HG03108 (cell line): ENCODE data around the gene ENSA.
A peak's percentile ranks its signal among the peaks of the same experiment; 100 is the strongest.
"Not testable (repeated sequence)": the region's sequence is repeated elsewhere in the genome, so short reads cannot be mapped to it uniquely, and the experiment has no call there.

Experiments used
- ATAC-seq: cut with Tn5 transposase; IDR thresholded peaks from one replicate; pipeline ENCODE4 v1.9.1; 2021; ENCODE audit warnings: moderate library complexity; ENCODE audit not compliant: unreplicated experiment

The ENSA gene, protein sequence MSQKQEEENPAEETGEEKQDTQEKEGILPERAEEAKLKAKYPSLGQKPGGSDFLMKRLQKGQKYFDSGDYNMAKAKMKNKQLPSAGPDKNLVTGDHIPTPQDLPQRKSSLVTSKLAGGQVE

DNA sequence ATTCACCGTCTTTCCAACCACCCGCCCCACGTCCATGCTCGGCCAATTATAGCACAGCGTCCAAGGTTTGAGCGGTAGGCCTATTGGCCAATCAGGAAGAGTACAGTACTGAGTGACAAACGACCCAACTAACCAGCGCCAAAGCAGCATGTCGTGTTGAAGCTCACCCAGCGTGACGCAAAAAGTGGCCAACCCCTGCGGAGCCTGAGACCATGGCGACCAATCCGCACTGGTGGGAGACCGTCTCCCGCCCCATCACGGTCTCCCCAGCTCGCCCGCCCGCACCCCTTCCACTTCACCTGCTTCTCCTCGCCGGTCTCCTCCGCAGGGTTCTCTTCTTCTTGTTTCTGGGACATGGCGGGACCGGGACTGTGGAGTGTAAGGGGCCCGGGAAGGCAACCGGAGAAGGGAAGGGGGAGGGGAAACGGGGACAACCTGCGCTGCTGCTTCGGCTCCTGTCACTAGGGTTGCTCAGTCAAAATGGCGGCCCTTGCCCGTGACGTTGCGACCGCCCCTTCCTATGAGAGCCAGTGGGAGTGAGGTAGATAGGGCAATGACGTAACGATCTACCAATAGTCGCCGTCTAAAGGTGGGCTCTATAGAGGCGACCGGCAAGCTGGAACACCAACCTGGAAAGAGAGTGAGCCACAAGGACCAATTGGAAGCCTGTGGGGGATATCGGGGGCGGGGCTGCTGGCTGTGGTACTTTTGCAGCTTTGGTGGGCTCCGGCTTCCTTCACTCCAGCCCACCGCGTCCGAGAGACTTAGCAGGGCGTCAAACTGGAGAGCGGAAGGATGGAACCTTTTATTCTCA lies at the start of gene ENSA:
ENSA (minus strand) TSS at position 498 of the 814 bp plus-strand sequence; CDS start at position 356, 142 bp downstream.
- peak; percentile 90 for ATAC-seq

DNA sequence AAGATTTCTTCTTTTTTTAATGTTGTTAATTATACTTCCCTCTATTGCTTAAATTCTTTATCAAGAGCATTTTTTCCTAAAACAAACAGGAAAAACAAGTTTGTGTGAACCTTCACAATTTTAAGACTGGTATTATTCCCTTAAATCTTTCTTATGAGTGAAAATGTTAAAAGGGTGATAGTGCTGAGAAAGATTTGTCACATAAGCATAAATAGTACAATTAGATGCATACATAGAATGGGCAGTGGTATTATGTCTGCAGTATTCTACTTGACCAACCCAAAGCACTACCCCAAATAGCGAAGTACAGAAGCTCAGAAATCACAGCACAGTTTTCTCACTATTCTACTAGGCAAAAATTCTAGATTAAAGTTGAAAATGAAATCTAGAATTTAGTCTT lies 49.6 kb upstream of the ENSA start:
- ATAC-seq, result no peak

DNA sequence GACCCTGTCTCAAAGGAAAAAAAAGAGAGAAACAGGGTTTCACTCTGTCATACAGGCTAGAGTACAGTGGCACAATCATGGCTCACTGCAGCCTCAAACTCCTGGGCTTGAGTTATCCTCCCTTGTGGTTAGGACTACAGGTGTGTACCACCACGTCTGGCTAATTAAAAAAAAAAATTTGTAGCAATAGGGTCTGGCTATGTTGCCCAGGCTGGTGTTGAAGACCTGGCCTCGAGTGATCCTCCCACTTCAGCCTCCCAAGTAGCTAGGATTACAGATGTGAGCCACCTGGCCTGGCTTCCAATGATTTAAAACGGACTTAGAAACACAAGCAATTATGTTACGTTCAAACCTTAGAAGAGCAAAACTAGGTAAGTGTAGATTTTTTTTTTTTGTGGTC lies 45.5 kb upstream of the ENSA start:
- no peak for ATAC-seq

DNA sequence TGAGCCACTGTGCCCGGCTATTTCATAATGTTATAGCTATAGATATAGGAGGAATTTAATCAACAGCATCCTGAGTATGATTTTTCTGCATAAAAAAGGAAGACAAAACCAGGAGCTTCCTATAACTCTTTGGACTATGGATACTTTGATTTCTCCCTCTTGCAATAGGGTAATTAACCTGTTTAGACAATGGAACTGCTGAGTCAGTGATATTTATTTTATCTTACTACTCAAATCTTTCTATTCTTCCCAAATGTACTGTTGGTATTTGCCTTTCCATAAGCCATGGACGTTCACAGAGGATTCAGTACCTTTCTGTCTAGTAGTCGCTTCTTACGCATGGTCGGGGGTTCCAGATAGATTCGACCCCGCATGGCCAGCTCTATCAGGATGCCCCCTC lies 33.9 kb upstream of the ENSA start:
- ATAC-seq, result no peak

DNA sequence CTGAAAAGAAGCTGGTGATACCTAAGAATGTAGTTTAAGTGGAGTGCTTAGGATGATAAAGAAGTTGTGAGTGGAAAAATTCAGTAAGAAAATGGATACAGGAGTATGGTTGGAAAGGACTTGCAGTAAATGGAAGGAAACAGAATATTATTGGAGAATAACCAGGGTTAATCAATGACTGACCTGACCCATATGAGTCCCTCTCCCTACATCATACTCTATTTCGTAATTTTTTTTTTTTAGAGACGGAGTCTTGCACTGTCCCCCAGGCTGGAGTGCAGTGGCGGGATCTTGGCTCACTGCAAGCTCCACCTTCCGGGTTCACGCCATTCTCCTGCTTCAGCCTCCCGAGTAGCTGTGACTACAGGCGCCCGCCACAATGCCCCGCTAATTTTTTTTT lies 33.4 kb upstream of the ENSA start:
- ATAC-seq, result no peak

DNA sequence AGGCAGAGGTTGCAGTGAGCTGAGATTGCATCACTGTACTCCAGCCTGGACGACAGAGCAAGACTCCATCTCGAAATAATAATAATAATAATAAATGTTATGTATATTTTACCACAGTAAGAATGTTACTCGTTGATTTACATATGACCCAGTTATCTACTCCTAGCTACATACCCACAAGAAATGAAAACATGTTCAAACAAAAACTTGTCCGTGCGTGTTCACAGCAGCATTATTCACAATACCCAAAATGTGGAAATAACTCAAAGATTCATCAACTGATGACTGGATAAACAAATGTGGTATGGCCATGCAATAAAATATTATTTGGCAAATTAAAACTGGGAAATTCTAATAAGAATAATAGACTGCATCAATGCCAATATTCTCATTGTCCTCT lies 31.7 kb upstream of the ENSA start:
- no peak for ATAC-seq

DNA sequence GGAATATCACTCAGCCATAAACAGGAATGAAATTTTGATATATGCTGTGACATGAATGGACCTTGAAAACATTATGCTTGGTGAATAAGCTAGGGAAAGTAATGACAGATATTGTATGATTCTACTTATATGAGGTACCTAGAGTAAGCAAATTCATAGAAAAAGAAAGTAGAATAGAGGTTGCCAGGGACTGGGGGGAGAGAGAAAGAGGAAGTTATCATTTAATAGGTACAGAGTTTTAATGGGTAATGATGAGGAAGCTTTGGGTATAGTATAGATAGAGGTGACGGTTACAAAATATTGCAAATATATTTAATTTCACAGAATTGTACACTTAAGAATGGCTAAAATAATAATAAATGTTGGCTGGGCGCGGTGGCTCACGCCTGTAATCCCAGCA lies 31.2 kb upstream of the ENSA start:
- ATAC-seq, result no peak

DNA sequence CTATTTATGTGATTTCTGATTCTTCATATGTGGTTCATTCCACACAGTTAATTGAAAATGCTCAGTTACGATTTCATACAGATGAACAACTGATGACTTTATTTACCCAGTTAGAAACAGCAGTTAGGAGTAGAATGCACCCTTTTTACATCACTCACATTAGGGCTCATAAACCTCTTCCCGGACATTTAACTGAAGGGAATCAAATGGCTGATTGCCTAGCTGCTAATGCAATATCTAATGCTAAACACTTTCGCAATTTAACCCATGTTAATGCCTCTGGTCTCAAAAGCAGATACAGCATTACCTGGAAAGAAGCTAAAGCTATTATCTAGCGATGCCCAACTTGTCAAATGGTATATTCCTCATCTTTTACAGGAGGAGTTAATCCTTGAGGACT lies 27.7 kb upstream of the ENSA start:
- ATAC-seq, result not testable (repeated sequence)

DNA sequence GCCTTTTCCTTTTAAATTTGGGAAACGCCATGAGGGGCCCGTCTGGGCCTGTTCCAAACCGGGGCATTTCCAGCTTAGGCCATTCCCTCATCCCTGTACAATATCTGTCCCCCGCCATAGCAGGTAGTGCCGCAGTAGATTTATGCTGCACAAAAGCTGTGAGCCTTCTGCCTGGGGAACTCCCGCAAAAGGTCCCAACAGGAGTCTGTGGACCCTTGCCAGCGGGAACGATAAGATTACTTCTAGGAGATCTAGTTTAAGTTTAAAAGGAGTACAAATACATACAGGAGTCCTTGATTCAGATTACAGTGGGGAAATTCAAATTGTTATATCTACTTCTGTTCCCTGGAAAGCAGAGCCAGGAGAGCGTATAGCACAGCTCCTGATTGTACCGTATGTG lies 25.2 kb upstream of the ENSA start:
- not testable (repeated sequence) for ATAC-seq

DNA sequence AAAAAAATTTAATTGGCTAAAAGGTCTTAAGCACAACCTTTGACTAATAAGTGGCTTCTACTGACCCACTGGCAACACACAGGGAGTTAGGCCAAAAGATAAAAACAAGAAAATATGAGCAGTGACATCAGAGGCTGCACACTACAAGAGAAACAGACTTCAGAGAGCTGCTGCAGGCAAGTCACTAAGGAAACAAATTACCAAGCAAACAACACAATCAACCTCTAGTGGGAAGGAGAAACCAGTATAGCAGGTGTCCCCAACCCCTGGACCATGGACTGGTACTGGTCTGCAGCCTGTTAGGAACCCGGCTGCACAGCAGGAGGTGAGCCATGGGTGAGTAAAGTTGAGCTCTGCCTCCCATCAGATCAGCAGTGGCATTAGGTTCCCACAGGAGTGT lies 20.8 kb upstream of the ENSA start:
- no peak for ATAC-seq

DNA sequence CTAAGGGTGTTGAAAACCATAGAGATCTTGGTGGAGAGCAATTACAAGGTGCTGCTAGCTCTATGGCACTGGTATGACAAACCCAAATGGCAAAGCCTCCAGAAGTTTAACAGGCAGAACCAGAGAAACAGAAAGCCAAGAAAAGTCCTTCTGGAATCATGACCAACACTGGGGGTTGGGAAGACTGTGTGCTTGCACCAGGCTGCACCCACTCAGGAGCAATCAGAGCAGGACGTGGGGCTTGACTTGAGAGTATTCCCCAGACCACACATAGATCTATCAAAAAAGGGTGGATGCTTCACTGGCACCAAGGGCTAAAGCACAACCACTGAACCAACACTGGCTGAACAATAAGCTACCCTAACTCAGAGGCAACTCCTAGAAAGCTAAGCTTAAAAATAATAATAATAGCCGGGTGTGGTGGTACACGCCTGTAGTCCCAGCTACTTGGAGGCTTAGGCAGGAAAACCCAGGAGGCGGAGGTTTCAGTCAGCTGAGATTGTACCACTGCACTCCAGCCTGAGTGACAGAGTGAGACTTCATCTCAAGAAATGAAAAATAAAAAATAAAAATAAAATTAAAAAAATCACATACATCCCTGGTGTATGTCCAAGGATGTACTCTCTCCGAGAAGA lies 20.1 kb upstream of the ENSA start:
- ATAC-seq, result no peak

DNA sequence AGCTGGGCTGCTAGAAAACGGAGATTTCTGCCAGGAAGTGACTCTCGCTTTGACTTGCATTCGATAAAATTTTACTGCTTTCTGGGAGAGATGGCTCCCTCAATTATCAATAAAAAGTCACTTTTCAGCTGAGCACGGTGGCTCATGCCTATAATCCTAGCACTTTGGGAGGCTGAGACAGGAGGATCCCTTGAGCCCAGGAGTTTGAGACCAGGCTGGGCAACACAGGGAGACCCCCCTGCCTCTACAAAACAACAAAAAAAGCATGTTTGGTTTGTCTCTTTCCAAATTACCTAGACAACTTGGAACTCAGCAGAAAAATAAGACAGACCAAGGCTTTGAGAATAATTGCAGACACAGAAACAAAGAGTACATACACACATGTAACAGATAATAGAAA lies 12.9 kb upstream of the ENSA start:
- ATAC-seq, result no peak

DNA sequence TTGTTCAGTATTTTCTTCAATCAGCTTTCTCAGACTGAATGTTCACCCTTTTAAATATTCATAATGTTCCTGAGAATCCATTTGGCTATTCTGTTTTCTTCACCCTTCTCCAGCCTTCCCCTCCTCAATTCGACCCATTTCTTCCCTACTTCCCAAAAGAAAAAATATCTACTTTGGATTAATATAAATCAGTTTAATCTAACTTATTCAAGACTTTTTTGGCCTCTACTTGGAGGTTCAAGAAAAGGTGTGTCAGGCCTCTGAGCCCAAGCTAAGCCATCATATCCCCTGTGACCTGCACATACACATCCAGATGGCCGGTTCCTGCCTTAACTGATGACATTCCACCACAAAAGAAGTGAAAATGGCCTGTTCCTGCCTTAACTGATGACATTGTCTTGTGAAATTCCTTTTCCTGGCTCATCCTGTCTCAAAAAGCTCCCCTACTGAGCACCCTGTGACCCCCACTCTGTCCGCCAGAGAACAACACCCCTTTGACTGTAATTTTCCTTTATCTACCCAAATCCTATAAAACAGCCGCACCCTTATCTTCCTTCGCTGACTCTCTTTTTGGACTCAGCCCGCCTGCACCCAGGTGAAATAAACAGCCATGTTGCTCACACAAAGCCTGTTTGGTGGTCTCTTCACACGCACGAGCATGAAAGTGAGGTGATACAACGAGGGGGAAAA lies 11.9 kb upstream of the ENSA start:
- ATAC-seq, result not testable (repeated sequence)

DNA sequence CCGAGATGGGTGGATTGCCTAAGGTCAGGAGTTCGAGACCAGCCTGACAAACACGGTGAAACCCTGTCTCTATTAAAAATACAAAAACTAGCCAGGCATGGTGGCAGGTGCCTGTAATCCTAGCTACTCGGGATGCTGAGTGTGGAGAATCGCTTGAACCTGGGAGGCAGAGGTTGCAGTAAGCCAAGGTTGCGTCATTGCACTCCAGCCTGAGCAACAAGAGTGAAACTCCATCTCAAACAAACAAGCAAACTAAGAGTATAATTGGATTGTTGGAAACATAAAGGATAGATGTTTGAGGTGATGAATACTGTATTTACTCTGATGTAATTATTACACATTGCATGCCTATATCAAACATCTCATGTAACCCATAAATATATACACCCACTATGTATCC lies 9.0 kb upstream of the ENSA start:
- ATAC-seq, result not testable (repeated sequence)

DNA sequence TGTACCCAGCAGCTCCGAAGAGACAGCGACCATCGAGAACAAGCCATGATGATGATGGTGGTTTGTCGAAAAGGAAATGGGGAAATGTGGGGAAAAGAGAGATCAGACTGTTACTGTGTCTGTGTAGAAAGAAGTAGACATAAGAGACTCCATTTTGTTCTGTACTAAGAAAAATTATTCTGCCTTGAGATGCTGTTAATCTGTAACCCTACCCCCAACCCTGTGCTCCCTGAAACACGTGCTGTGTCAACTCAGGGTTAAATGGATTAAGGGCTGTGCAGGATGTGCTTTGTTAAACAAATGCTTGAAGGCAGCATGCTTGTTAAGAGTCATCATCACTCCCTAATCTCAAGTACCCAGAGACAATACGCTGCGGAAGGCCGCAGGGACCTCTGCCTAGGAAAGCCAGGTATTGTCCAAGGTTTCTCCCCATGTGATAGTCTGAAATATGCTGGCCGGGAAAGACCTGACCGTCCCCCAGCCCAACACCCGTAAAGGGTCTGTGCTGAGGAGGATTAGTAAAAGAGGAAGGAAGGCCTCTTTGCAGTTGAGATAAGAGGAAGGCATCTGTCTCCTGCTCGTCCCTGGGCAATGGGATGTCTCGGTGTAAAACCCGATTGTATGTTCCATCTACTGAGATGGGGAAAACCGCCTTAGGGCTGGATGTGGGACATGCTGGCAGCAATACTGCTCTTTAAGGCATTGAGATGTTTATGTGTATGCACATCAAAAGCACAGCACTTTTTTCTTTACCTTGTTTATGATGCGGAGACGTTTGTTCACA lies 5.6 kb upstream of the ENSA start:
- ATAC-seq, result not testable (repeated sequence)

DNA sequence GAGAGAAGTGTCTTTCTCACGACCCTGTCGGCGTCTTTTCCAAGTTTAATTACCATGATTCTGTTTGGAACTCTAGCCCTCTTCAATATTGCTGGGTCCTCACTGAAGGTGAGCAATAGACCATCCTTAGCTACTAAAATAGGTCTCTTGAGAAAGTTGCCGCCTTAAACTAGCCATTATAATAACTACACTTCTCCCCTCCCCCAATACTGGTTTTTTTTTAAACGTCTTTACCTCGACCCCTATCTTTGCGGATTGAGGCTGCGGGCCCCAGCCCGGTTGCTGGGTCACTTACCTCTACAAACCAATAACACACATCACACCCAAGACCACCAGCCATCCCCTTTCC lies 672 bp downstream of the ENSA start:
- no peak for ATAC-seq

DNA sequence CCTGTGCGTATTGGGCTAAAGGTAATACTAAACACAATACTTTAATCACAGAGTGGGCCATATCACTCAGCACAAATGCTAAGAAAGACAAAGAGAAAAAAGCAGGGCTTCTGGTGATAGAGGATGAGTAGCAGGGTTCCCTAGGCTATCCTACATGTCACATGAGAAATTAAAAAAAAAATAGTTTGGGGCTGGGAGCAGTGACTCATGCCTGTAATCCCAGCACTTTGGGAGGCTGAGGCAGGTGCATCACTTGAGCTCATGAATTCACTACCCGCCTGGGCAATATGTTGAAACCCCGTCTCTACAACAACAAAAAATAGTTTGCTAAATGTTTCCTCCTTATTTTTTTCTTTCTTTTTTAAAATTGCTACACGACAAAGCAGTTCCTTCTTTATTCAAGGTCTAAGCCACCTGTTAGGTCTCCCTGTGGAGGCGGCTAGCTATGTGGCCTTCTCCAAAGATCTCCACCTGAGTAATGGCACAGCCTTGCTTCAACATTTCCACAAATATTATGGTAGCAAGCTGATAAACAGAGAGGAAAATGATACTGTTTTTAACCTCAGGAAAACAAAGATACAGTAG lies 1.5 kb downstream of the ENSA start:
- no peak for ATAC-seq

DNA sequence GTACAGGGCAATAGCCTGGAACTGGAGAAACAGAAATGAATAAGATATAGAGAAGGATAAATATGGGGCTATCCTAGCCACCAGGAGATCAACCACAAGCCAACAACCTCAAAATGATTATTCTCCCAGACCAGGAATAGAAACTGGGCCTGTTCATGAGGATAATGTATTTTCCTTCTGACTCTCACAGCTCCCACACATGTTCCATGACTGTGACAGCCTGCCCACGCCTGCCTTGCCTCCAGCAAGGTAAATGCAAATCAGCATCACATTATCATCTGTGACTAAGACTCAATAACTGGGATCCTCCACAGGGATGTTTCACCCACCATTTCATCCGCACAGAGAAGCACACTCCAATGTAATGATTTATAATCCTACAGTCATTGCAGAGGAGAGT lies 3.3 kb downstream of the ENSA start:
- ATAC-seq, result no peak

DNA sequence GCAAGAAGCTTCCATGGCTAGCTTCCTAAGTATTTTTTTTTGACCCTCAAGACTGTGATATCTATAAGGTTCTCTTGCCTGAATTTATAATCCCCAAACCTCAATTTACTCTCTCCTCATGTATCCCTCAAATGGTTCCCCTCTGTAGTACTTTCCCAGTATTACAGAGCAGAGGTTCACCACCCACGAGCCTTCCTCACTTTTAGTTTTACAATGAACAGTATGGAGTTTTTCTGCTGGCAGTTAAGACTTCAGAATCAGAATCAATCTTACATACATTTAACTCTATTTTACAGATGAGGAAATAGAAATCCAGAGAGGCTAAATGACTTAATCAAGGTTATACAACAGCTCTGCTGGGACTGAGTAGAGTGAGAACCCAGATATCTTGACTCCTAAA lies 4.9 kb downstream of the ENSA start:
- ATAC-seq, result not testable (repeated sequence)

DNA sequence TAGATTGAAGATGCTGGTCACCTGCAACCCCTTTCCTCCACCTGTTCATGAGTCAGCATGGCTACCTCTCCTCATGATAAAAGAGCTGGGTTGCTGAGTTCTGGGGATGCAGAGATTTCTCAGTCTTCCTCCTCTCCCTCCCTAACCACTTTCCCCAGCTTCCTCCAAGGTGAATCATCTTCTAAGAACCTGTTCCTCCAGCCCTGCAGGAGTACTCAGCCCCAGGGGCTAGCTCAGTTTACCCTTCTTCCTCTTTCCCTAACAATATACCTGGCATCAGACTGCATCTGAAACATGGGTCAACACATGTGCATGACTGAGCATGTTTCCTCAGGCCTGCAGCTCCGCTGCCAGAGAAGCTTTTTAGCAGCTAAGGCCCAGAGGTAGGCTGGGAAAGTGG lies 5.3 kb downstream of the ENSA start:
- ATAC-seq, result not testable (repeated sequence)
